ENCODE measurements around the gene CD300LD. TPM values are rescaled to one million over a fixed set of nuclear protein-coding genes. Genes with fewer than 3 reads are reported as not detected.

Gene CD300LD
- total RNA-seq, 3 donors from 2014 or later = not detected

- intact Hi-C loops (cut with DNase I; ENCODE audit: low total_unique reads) = loop anchor here (5.0 kb wide), 1 partner anchor 493 kb away; no protein-coding TSS in a partner anchor
Observed at GRCh38 chr17:74555427-74555940, 36.6 kb downstream of the CD300LD start.

GRCh38 chr17:74554909-74555308 lies 37.2 kb downstream of the CD300LD start:
- intact Hi-C loops (cut with DNase I; ENCODE audit: low total_unique reads) = loop anchor here (5.0 kb wide), 1 partner anchor 493 kb away; no protein-coding TSS in a partner anchor
- H3K36me3 ChIP-seq = no peaks in the 10 kb centered on the region
- no peak for DNase-seq (ENCODE audit: low spot score in 2 of 2)
- H3K27ac ChIP-seq = no peak overlapping the region
- no peaks in the 10 kb centered on the region for H3K27me3 ChIP-seq
- TF ChIP-seq CTCF (IDR thresholded peaks at IDR 0.05) = no peak
- no peak for TF ChIP-seq POLR2A (IDR thresholded peaks at IDR 0.05)
- no peak for TF ChIP-seq POLR2AphosphoS5 (IDR thresholded peaks at IDR 0.05)
- H3K4me1 ChIP-seq = no peaks in the 10 kb centered on the region
- no peak overlapping the region for H3K4me3 ChIP-seq
- no peaks in the 10 kb centered on the region for H3K9me3 ChIP-seq

More at GRCh38 chr17:74555427-74555940, 36.6 kb downstream of the CD300LD start:
- Histone ChIP-seq H3K27ac (no peak overlapping the region), H3K27me3 (no peaks in the 10 kb centered on the region), H3K9me3 (no peaks in the 10 kb centered on the region), H3K4me1 (no peaks in the 10 kb centered on the region), H3K4me3 (no peak overlapping the region), H3K36me3 (no peaks in the 10 kb centered on the region)
- TF ChIP-seq POLR2AphosphoS5 (IDR thresholded peaks at IDR 0.05) (no peak), CTCF (IDR thresholded peaks at IDR 0.05) (no peak), POLR2A (IDR thresholded peaks at IDR 0.05) (no peak)
- peak in 1 of 2 donors; percentile 33 for DNase-seq (ENCODE audit: low spot score in 2 of 2)

GRCh38 chr17:74552037-74552436 lies 40.0 kb downstream of the CD300LD start:
- Histone ChIP-seq H3K4me3 (no peak overlapping the region), H3K27me3 (no peaks in the 10 kb centered on the region), H3K27ac (no peak overlapping the region), H3K9me3 (no peaks in the 10 kb centered on the region), H3K36me3 (no peaks in the 10 kb centered on the region), H3K4me1 (no peaks in the 10 kb centered on the region)
- DNase-seq (ENCODE audit: low spot score in 2 of 2) = no peak
- intact Hi-C loops (cut with DNase I; ENCODE audit: low total_unique reads) = no loop called here
- TF ChIP-seq CTCF (IDR thresholded peaks at IDR 0.05) = no peak
- TF ChIP-seq POLR2AphosphoS5 (IDR thresholded peaks at IDR 0.05) = no peak
- no peak for TF ChIP-seq POLR2A (IDR thresholded peaks at IDR 0.05)

- no peaks in the 10 kb centered on the region for H3K4me1 ChIP-seq
- H3K4me3 ChIP-seq = no peak overlapping the region
- no peaks in the 10 kb centered on the region for H3K36me3 ChIP-seq
- no peaks in the 10 kb centered on the region for H3K9me3 ChIP-seq
- TF ChIP-seq CTCF (IDR thresholded peaks at IDR 0.05) (no peak), POLR2AphosphoS5 (IDR thresholded peaks at IDR 0.05) (no peak), POLR2A (IDR thresholded peaks at IDR 0.05) (no peak)
- no peaks in the 10 kb centered on the region for H3K27me3 ChIP-seq
- intact Hi-C loops (cut with DNase I; ENCODE audit: low total_unique reads) = no loop called here
- DNase-seq (ENCODE audit: low spot score in 2 of 2) = no peak
- H3K27ac ChIP-seq = no peak overlapping the region
Observed at GRCh38 chr17:74550602-74551001, 41.5 kb downstream of the CD300LD start.

- Histone ChIP-seq H3K27ac (no peak overlapping the region), H3K4me3 (no peak overlapping the region), H3K9me3 (no peaks in the 10 kb centered on the region), H3K27me3 (no peaks in the 10 kb centered on the region), H3K4me1 (no peaks in the 10 kb centered on the region), H3K36me3 (no peaks in the 10 kb centered on the region)
- TF ChIP-seq POLR2AphosphoS5 (IDR thresholded peaks at IDR 0.05) = no peak
- TF ChIP-seq CTCF (IDR thresholded peaks at IDR 0.05) = no peak
- no peak for TF ChIP-seq POLR2A (IDR thresholded peaks at IDR 0.05)
- intact Hi-C loops (cut with DNase I; ENCODE audit: low total_unique reads) = no loop called here
- DNase-seq (ENCODE audit: low spot score in 2 of 2) = no peak
Observed at GRCh38 chr17:74549343-74549742, 42.7 kb downstream of the CD300LD start.
